PC-3 (cell line): ENCODE measurements around the gene UBE2S.

ENCODE experiments used
- EZH2phosphoT487 ChIP-seq: fragments of 300-600 bp; sonication (generic); IDR thresholded peaks from 2 replicates; pipeline ENCODE4 v1.6.1; 2018; ENCODE audit warnings: mild to moderate bottlenecking, antibody characterized with exemption, low read length, borderline replicate concordance
- TF ChIP-seq, protein P1 (sequence below): fragments of 300-600 bp; sonication (generic); conservative IDR thresholded peaks from 2 replicates; pipeline ENCODE4 v1.5.1; 2017; ENCODE audit warnings: antibody characterized with exemption, low read depth, mild to moderate bottlenecking, low read length

DNA sequence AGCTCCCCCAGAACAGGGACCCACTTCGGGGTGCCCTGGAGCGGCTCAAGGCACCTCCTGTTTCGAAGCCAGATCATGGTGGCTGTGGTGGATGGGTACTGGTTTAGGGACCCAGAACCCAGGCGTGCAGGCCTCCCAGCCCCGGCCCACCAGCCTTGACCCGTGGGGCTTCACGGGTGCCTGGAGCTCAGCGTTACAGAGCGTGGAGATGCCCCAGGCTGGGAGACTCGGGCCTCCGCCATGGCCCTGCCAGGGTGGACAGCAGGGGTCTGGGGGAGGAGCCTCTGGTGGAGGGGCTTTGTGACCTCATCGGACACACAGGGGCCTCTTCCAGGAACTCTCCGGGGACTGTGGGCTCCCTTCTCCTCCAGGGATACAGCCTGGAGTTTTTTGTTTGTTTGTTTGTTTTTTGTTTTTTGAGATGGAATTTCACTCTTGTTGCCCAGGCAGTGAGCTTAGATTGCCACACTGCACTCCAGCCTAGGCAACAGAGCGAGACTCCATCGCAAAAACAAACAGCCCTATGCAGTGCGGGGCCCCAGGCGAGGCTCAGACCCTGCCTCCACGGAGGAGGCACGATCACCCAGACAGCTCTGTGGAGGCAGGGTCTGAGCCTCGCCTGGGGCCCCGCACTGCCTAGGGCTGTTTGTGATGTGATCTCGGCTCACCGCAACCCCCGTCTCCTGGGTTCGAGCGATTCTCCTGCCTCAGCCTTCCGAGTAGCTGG lies 44.4 kb downstream of the UBE2S start, which contains the start of gene GARIN5B:
- TF ChIP-seq, protein P1, sequence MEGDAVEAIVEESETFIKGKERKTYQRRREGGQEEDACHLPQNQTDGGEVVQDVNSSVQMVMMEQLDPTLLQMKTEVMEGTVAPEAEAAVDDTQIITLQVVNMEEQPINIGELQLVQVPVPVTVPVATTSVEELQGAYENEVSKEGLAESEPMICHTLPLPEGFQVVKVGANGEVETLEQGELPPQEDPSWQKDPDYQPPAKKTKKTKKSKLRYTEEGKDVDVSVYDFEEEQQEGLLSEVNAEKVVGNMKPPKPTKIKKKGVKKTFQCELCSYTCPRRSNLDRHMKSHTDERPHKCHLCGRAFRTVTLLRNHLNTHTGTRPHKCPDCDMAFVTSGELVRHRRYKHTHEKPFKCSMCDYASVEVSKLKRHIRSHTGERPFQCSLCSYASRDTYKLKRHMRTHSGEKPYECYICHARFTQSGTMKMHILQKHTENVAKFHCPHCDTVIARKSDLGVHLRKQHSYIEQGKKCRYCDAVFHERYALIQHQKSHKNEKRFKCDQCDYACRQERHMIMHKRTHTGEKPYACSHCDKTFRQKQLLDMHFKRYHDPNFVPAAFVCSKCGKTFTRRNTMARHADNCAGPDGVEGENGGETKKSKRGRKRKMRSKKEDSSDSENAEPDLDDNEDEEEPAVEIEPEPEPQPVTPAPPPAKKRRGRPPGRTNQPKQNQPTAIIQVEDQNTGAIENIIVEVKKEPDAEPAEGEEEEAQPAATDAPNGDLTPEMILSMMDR, result no peak
- no peak for TF ChIP-seq EZH2phosphoT487
